Naive thymus-derived CD4-positive, alpha-beta T cell (primary cell): Measurements from ENCODE around the gene TTC32. TPM values are rescaled to one million over a fixed set of nuclear protein-coding genes. Genes with fewer than 3 reads are reported as not detected.

Source experiments
- ATAC-seq: fragments of 150-1000 bp; cut with Tn5 transposase; 2 replicates; pipeline ENCODE4 v1.10.0; 2021; ENCODE audit warnings: mild to moderate bottlenecking, moderate library complexity
- CTCF ChIA-PET: fragments of 350-600 bp; sonication (Branson Sonifier 250); formaldehyde crosslinking; loops from one replicate; lab custom pipeline; 2021; ENCODE audit warnings: antibody characterized with exemption; lab: Charles Lee
- POLR2A ChIA-PET: fragments of 350-600 bp; sonication (Branson Sonifier 250); formaldehyde crosslinking; loops from one replicate; lab custom pipeline; 2021; ENCODE audit warnings: antibody characterized with exemption, inconsistent platforms; lab: Charles Lee
- DNase-seq, 9 donors: peaks; one replicate each; pipeline versions ENCODE4 v3.0.0 to v3.0.0-alpha.2; 2020 to 2022; ENCODE audit warnings: mixed read lengths in 1 of 9
- H3K27ac ChIP-seq: one replicate; pipeline ENCODE4 v1.7.0; 2013; ENCODE audit warnings: mild to moderate bottlenecking, low read depth, low read length, moderate library complexity
- H3K27me3 ChIP-seq, 2 donors: one replicate each; pipeline ENCODE4 v1.7.0; 2013; ENCODE audit warnings: low read length in 2 of 2, mild to moderate bottlenecking in 2 of 2, moderate library complexity in 2 of 2; ENCODE audit not compliant: control insufficient read depth in 2 of 2, insufficient read depth in 2 of 2
- H3K36me3 ChIP-seq, 3 experiments: 1 replicate in 2 of 3; 2 replicates in 1 of 3; pipeline ENCODE4 v1.7.0; 2013; ENCODE audit warnings: low read length in 3 of 3, mild to moderate bottlenecking in 3 of 3, moderate library complexity in 1 of 3; ENCODE audit not compliant: insufficient read depth in 3 of 3, control insufficient read depth in 2 of 3
- H3K4me1 ChIP-seq, 2 donors: one replicate each; pipeline ENCODE4 v1.7.0; 2013; ENCODE audit warnings: low read length in 2 of 2, mild to moderate bottlenecking in 2 of 2, moderate library complexity in 1 of 2; ENCODE audit not compliant: control insufficient read depth in 2 of 2, insufficient read depth in 2 of 2
- H3K4me3 ChIP-seq: 2 replicates; pipeline ENCODE4 v1.7.0; 2013; ENCODE audit warnings: mild to moderate bottlenecking, low read length
- H3K9me3 ChIP-seq, 3 experiments: 1 replicate in 2 of 3; 2 replicates in 1 of 3; pipeline ENCODE4 v1.7.0; 2013; ENCODE audit warnings: low read length in 3 of 3; ENCODE audit not compliant: control insufficient read depth in 2 of 3
- H3K27ac Mint-ChIP-seq, 9 donors: one replicate each; pipeline ENCODE4 v1.8.0; 2020 to 2022; ENCODE audit warnings: mixed read lengths in 9 of 9, mild to moderate bottlenecking in 8 of 9, moderate library complexity in 5 of 9, inconsistent platforms in 2 of 9
- H3K27me3 Mint-ChIP-seq, 5 donors: one replicate each; pipeline ENCODE4 v1.8.0; 2021 to 2022; ENCODE audit warnings: mixed read lengths in 5 of 5, mild to moderate bottlenecking in 1 of 5
- H3K36me3 Mint-ChIP-seq, 5 donors: one replicate each; pipeline ENCODE4 v1.8.0; 2020 to 2022; ENCODE audit warnings: mixed read lengths in 5 of 5, mild to moderate bottlenecking in 3 of 5, inconsistent platforms in 1 of 5
- H3K4me1 Mint-ChIP-seq, 7 donors: one replicate each; pipeline ENCODE4 v1.8.0; 2020 to 2022; ENCODE audit warnings: mixed read lengths in 7 of 7, mild to moderate bottlenecking in 3 of 7, inconsistent platforms in 1 of 7
- H3K4me3 Mint-ChIP-seq, 10 donors: one replicate each; pipeline ENCODE4 v1.8.0; 2020 to 2022; ENCODE audit warnings: mild to moderate bottlenecking in 10 of 10, mixed read lengths in 10 of 10, moderate library complexity in 6 of 10, inconsistent platforms in 2 of 10
- H3K9me3 Mint-ChIP-seq, 11 donors: one replicate each; pipeline ENCODE4 v1.8.0; 2020 to 2022; ENCODE audit warnings: mixed read lengths in 11 of 11, mild to moderate bottlenecking in 4 of 11, inconsistent platforms in 1 of 11, moderate library complexity in 1 of 11
- intact Hi-C, 2 donors: fragments of 100-400 bp; cut with micrococcal nuclease; formaldehyde crosslinking; loops; one replicate each; pipeline ENCODE4 v1.15.1; 2023
- polyA plus RNA-seq, 2 donors: library from polyadenylated mRNA; unstranded; fragments of 300-500 nt; fragmentation: Illumina TruSeq; gene quantifications; one replicate each; pipeline ENCODE4 v1.2.3, GENCODE V29; 2021
- total RNA-seq, 6 experiments: library from RNA in 5 of 6; stranded (reverse) in 5 of 6; gene quantifications; 1 replicate in 5 of 6; 2 replicates in 1 of 6; pipeline ENCODE4 v1.2.3 and lab custom pipeline; 2021 to 2026

The TTC32 gene
- total and polyA plus RNA-seq, 7 experiments from 2014 or later, result 23.1 to 58.0 (median 42.7) TPM

DNA sequence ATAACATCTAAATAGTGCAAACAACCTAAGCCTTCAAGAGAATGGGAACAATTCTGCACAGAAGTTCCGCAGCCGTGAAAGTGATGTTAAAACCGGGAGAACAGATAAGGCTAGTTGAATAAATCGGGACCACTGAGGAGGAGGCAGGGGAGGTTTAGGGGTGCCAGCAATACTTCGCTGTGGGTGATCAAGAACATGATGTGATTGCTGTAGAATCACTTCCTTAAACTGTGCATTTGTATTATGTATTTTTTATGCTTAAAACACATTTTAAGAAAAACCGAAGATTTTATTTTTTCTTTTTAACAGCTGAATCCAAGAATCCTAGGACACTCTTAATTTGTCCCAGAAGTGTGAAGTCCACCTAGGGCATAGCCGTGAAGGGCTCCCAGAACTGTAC is 33.6 kb downstream of the TTC32 start:
- Mint-ChIP-seq H3K9me3 (no peaks in the 10 kb centered on the region), H3K36me3 (peaks cover 0 to 21% (median 5%) of the 10 kb centered on the region in 5 donors), H3K27ac (peak overlapping the region; percentile 80 to 98 (median 96)), H3K4me1 (peaks cover 26 to 48% (median 34%) of the 10 kb centered on the region in 7 donors), H3K27me3 (peaks cover 0 to 7% (median 0%) of the 10 kb centered on the region in 5 donors), H3K4me3 (peak overlapping the region; percentile 94 to 98 (median 97))
- H3K4me1 ChIP-seq, result peaks cover 16 to 23% of the 10 kb centered on the region in 2 donors
- H3K36me3 ChIP-seq, result peaks cover 0 to 21% (median 0%) of the 10 kb centered on the region in 3 experiments
- ChIA-PET CTCF (no interaction called here), POLR2A (interaction anchor here (1.4 to 2.1 kb wide), 4 partner anchors 18 to 1309 kb away, joined by 3 to 22 read pairs (median 8); partner anchors contain the start of gene TTC32)
- no peak for DNase-seq
- peak overlapping the region; percentile 76 for H3K27ac ChIP-seq
- no peak for ATAC-seq
- intact Hi-C loops, result loop anchor here (1.0 to 10.0 kb wide), 6 partner anchors 33 to 1308 kb away; partner anchors contain the start of genes TTC32 (in 2 of the 2), HS1BP3 (in 1 of the 2) and RDH14 (in 1 of the 2)
- H3K27me3 ChIP-seq, result no peaks in the 10 kb centered on the region
- no peaks in the 10 kb centered on the region for H3K9me3 ChIP-seq
- H3K4me3 ChIP-seq, result peak overlapping the region; percentile 74

DNA sequence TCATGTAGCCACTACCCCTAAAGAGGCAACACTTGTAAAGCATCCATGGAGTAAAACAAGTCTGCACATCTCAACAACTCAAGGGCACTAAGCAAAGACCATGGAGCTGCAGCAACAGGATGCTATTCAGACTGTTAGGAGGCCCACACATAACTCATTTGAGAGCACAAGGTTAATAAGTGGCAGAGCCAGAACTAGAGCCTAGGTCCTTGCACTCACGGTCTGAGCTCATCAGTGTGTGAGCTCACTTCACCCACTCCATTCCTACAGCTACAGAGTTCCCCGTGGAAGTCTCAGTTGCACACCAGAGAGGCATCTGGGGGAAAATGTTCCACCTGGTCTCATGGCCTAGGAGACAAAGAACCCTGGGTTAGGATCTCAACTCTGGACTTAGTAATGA is 35.0 kb downstream of the TTC32 start:
- no peaks in the 10 kb centered on the region for H3K27me3 ChIP-seq
- H3K4me1 ChIP-seq, result peaks cover 16 to 24% of the 10 kb centered on the region in 2 donors
- ChIA-PET POLR2A (interaction anchor here (1.0 kb wide), 1 partner anchor 33 kb away, joined by 5 read pairs; no protein-coding TSS in a partner anchor), CTCF (no interaction called here)
- H3K9me3 ChIP-seq, result no peaks in the 10 kb centered on the region
- ATAC-seq (no peak), DNase-seq (no peak)
- H3K27ac ChIP-seq, result no peak overlapping the region
- Mint-ChIP-seq H3K36me3 (peaks cover 0 to 9% (median 1%) of the 10 kb centered on the region in 5 donors), H3K9me3 (no peaks in the 10 kb centered on the region), H3K4me1 (peaks cover 22 to 45% (median 37%) of the 10 kb centered on the region in 7 donors), H3K4me3 (no peak overlapping the region), H3K27ac (no peak overlapping the region), H3K27me3 (peaks cover 0 to 11% (median 2%) of the 10 kb centered on the region in 5 donors)
- H3K36me3 ChIP-seq, result peaks cover 0 to 7% (median 0%) of the 10 kb centered on the region in 3 experiments
- intact Hi-C loops, result loop anchor here (5.0 to 10.0 kb wide), 3 partner anchors 231 to 982 kb away; partner anchors contain the start of gene HS1BP3 (in 1 of the 2)
- no peak overlapping the region for H3K4me3 ChIP-seq

DNA sequence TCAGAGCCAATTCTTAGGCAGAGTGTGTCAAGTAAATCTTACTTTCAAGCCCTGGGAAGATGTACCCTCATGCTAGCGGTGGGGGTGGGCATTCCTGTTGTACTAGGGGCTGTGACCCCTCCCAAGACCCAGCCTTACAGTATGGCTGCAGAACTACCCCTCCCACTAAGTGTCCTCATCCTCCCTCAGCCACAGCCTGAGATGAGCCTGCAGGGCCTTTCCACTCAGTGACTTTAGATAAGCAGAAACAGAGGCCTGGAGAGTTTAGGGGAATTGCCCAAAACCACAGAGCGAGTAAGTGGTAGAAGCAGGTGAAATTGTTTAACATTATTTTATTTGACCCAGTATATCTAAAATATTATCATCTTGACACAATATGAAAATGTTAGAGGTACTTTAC is 36.6 kb downstream of the TTC32 start:
- no peak for DNase-seq
- no peaks in the 10 kb centered on the region for H3K9me3 ChIP-seq
- no peak for ATAC-seq
- no peak overlapping the region for H3K27ac ChIP-seq
- H3K36me3 Mint-ChIP-seq, result peaks cover 0 to 1% (median 0%) of the 10 kb centered on the region in 5 donors
- CTCF ChIA-PET, result interaction anchor here (0.6 to 3.2 kb wide), 2 partner anchors 1312 to 1345 kb away, joined by 3 to 27 read pairs; no protein-coding TSS in a partner anchor
- H3K4me1 ChIP-seq, result peaks cover 16 to 23% of the 10 kb centered on the region in 2 donors
- no peak overlapping the region for H3K4me3 ChIP-seq
- POLR2A ChIA-PET, result no interaction called here
- peaks cover 0 to 1% (median 0%) of the 10 kb centered on the region in 3 experiments for H3K36me3 ChIP-seq
- H3K27me3 ChIP-seq, result no peaks in the 10 kb centered on the region
- H3K4me1 Mint-ChIP-seq, result peaks cover 17 to 32% (median 30%) of the 10 kb centered on the region in 7 donors
- no peak overlapping the region for H3K4me3 Mint-ChIP-seq
- peaks cover 0 to 13% (median 2%) of the 10 kb centered on the region in 5 donors for H3K27me3 Mint-ChIP-seq
- H3K27ac Mint-ChIP-seq, result no peak overlapping the region
- H3K9me3 Mint-ChIP-seq, result no peaks in the 10 kb centered on the region
- intact Hi-C loops, result loop anchor here (5.0 to 10.0 kb wide), 3 partner anchors 232 to 980 kb away; partner anchors contain the start of gene HS1BP3 (in 1 of the 2)

DNA sequence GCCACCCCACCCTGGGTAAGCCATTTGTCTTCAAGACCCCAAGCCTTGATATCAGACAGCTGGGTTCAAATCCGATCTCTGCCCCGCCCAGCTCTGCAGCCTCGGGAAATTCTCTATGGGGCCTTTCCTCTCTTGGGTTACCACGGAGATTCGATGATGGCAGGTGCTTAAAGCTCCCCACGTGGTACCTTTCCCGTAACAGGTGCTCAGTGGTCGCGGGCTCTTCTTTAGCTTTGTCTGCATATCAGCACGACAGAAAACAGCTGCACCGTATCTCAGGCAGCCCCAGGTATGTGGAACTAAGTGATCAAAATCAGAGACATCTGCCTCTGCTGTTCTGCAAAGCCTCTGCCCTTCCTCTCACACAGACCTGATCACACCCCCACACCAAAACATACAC is 37.4 kb downstream of the TTC32 start:
- H3K4me3 Mint-ChIP-seq, result no peak overlapping the region
- no peak overlapping the region for H3K4me3 ChIP-seq
- peaks cover 10 to 25% (median 23%) of the 10 kb centered on the region in 7 donors for H3K4me1 Mint-ChIP-seq
- H3K27ac Mint-ChIP-seq, result no peak overlapping the region
- ChIA-PET POLR2A (no interaction called here), CTCF (interaction anchor here (0.7 to 3.2 kb wide), 5 partner anchors 150 to 1348 kb away, joined by 3 to 27 read pairs (median 3); no protein-coding TSS in a partner anchor)
- H3K9me3 ChIP-seq, result no peaks in the 10 kb centered on the region
- intact Hi-C loops, result loop anchor here in 1 of 2 donors (5.0 to 10.0 kb wide), 2 partner anchors 502 to 980 kb away; no protein-coding TSS in a partner anchor
- H3K27me3 Mint-ChIP-seq, result peaks cover 0 to 13% (median 2%) of the 10 kb centered on the region in 5 donors
- no peaks in the 10 kb centered on the region for H3K9me3 Mint-ChIP-seq
- H3K27me3 ChIP-seq, result no peaks in the 10 kb centered on the region
- no peak overlapping the region for H3K27ac ChIP-seq
- H3K36me3 Mint-ChIP-seq, result peaks cover 0 to 1% (median 0%) of the 10 kb centered on the region in 5 donors
- ATAC-seq (no peak), DNase-seq (no peak)
- H3K4me1 ChIP-seq, result peaks cover 13 to 15% of the 10 kb centered on the region in 2 donors
- H3K36me3 ChIP-seq, result no peaks in the 10 kb centered on the region

DNA sequence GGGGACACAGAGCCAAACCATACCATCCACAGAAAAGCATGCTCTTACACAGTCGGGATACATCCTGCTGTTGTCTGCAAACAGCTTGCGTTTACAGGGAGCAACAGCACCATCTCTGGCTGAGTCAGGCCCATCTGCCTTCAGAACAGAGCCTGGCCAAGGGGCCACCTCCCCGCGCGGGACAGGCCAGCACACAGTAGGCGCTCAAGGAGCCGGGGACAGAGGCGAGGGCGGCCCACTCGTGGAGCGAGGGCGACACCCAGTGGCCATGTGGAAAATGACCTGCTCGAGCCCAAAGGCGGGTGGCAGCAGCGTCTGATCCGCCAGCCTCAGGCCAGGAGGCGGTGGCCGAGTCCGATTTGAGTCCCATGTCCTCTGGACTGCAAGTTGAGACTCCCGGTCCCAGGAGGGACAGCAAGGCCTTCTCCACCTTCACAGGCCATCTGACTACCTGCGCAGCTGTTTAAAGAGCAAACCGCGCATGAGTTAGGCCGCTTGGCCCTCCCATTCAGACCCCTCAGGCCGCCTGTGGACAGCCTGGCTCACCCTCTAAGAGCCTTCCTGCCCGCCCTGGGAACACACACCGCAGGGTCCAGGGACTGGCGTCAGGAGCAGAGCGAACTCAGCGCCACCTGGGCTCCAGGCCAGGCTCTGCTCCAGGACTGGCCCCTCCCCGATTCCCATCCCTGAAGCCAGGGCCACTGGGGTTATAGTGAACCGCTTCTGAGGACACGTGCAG is 38.3 kb downstream of the TTC32 start:
- peaks cover 0 to 13% (median 2%) of the 10 kb centered on the region in 5 donors for H3K27me3 Mint-ChIP-seq
- H3K9me3 Mint-ChIP-seq, result no peaks in the 10 kb centered on the region
- Histone ChIP-seq H3K4me1 (peaks cover 10% of the 10 kb centered on the region in 2 donors), H3K4me3 (no peak overlapping the region), H3K9me3 (no peaks in the 10 kb centered on the region), H3K27ac (no peak overlapping the region), H3K27me3 (no peaks in the 10 kb centered on the region), H3K36me3 (no peaks in the 10 kb centered on the region)
- H3K36me3 Mint-ChIP-seq, result peaks cover 0 to 1% (median 0%) of the 10 kb centered on the region in 5 donors
- intact Hi-C loops, result loop anchor here (1.0 to 10.0 kb wide), 7 partner anchors 501 to 1477 kb away; no protein-coding TSS in a partner anchor
- H3K27ac Mint-ChIP-seq, result no peak overlapping the region
- DNase-seq (peak; percentile 28 to 77 (median 66)), ATAC-seq (peak; percentile 84)
- POLR2A ChIA-PET, result interaction anchor here (0.8 kb wide), 1 partner anchor 649 kb away, joined by 3 read pairs; no protein-coding TSS in a partner anchor
- H3K4me3 Mint-ChIP-seq, result peak overlapping the region in 1 of 10 donors; percentile 34
- H3K4me1 Mint-ChIP-seq, result peaks cover 10 to 17% (median 16%) of the 10 kb centered on the region in 7 donors
- CTCF ChIA-PET, result interaction anchor here (0.6 to 3.2 kb wide), 7 partner anchors 36 to 1347 kb away, joined by 3 to 27 read pairs (median 3); no protein-coding TSS in a partner anchor

DNA sequence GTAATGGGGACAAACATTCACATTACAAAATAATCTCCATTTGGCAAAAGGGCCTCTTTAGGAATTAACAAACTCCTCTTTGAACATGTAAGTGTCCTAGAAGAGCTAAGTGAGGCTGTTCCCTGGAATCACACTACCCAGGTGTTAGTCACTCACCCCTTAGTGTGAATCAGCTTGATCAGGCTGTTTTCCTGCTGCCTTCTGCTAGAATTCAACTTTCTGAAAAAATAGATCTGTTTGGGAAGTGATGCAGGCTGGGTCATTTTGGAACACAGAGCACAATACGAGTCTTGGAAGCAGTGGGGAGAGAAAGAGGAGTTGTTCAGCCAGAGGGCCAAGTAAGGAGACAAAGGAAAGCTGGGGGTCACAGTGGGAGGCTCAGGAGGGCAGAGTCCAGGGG is 40.0 kb downstream of the TTC32 start:
- H3K27me3 ChIP-seq, result no peaks in the 10 kb centered on the region
- H3K9me3 ChIP-seq, result no peaks in the 10 kb centered on the region
- DNase-seq (no peak), ATAC-seq (no peak)
- Mint-ChIP-seq H3K36me3 (no peaks in the 10 kb centered on the region), H3K4me1 (peaks cover 0 to 12% (median 4%) of the 10 kb centered on the region in 7 donors), H3K27ac (no peak overlapping the region), H3K9me3 (no peaks in the 10 kb centered on the region), H3K27me3 (peaks cover 0 to 11% (median 9%) of the 10 kb centered on the region in 5 donors), H3K4me3 (no peak overlapping the region)
- H3K4me1 ChIP-seq, result peaks cover 5 to 6% of the 10 kb centered on the region in 2 donors
- no peak overlapping the region for H3K4me3 ChIP-seq
- ChIA-PET POLR2A (no interaction called here), CTCF (interaction anchor here (0.6 kb wide), 1 partner anchor 54 kb away, joined by 4 read pairs; no protein-coding TSS in a partner anchor)
- no peak overlapping the region for H3K27ac ChIP-seq
- no peaks in the 10 kb centered on the region for H3K36me3 ChIP-seq
- intact Hi-C loops, result loop anchor here in 1 of 2 donors (2.0 to 10.0 kb wide), 3 partner anchors 500 to 1475 kb away; no protein-coding TSS in a partner anchor
